B cell (primary cell): ENCODE measurements around the gene PC. TPM values are rescaled to one million over a fixed set of nuclear protein-coding genes. Genes with fewer than 3 reads are reported as not detected.

ENCODE experiments used
- ATAC-seq: fragments of 200-7000 bp; cut with Tn5 transposase; one replicate; pipeline ENCODE4 v1.10.0; 2021; ENCODE audit warnings: low read depth, mild to moderate bottlenecking, moderate number of reproducible peaks, moderate library complexity
- CTCF ChIA-PET: fragments of 350-600 bp; sonication (Branson Sonifier 250); formaldehyde crosslinking; loops from one replicate; lab custom pipeline; 2021; ENCODE audit warnings: antibody characterized with exemption, inconsistent platforms; lab: Charles Lee
- POLR2A ChIA-PET: fragments of 350-600 bp; sonication (Branson Sonifier 250); formaldehyde crosslinking; loops from one replicate; lab custom pipeline; 2021; ENCODE audit warnings: antibody characterized with exemption; lab: Charles Lee
- DNase-seq: peaks from one replicate; pipeline ENCODE4 v3.0.0; 2013
- H2AFZ ChIP-seq: 2 replicates; pipeline ENCODE4 v1.6.1; 2012; ENCODE audit warnings: mild to moderate bottlenecking, low read depth, low read length; ENCODE audit not compliant: insufficient read depth, poor library complexity, severe bottlenecking
- H3K27ac ChIP-seq, 2 donors: 1 replicate in 1 of 2; 2 replicates in 1 of 2; pipeline ENCODE4 v1.5.1; 2012 to 2013; ENCODE audit warnings: low read length in 2 of 2, mild to moderate bottlenecking in 2 of 2, moderate library complexity in 1 of 2
- H3K27me3 ChIP-seq, 4 experiments: fragments of 200-600 bp in 1 of 4; sonication (generic) in 1 of 4; replicated peaks in 1 of 4; 1 replicate in 2 of 4; 2 replicates in 2 of 4; pipeline versions ENCODE4 v1.6.1 to v1.7.0; 2013 to 2016; ENCODE audit warnings: low read length in 3 of 4, mild to moderate bottlenecking in 2 of 4, mixed read lengths in 1 of 4, moderate library complexity in 1 of 4; ENCODE audit not compliant: insufficient read depth in 4 of 4, control insufficient read depth in 3 of 4; ENCODE audit errors: control extremely low read depth in 1 of 4
- H3K36me3 ChIP-seq, 2 experiments: replicated peaks in 1 of 2; 1 replicate in 1 of 2; 2 replicates in 1 of 2; pipeline versions ENCODE4 v1.6.1 to v1.7.1; 2013; ENCODE audit warnings: low read length in 1 of 2; ENCODE audit not compliant: insufficient read depth in 2 of 2, control insufficient read depth in 1 of 2; ENCODE audit errors: control extremely low read depth in 1 of 2, extremely low read depth in 1 of 2
- H3K4me1 ChIP-seq, 2 donors: fragments of 200-600 bp in 1 of 2; sonication (generic) in 1 of 2; 1 replicate in 1 of 2; 2 replicates in 1 of 2; pipeline versions ENCODE4 v1.5.1 to v1.6.1; 2013 to 2017; ENCODE audit warnings: low read length in 2 of 2; ENCODE audit not compliant: control insufficient read depth in 2 of 2, insufficient read depth in 2 of 2
- H3K4me2 ChIP-seq: replicated peaks from 2 replicates; pipeline ENCODE3; 2012; ENCODE audit warnings: mild to moderate bottlenecking, low read depth, low read length; ENCODE audit not compliant: poor library complexity, severe bottlenecking
- H3K4me3 ChIP-seq, 5 experiments: fragments of 200-600 bp in 1 of 5; sonication (generic) in 1 of 5; 1 replicate in 3 of 5; 2 replicates in 2 of 5; pipeline versions ENCODE4 v1.5.1 to v1.7.0; 2011 to 2016; ENCODE audit warnings: low read length in 4 of 5, mild to moderate bottlenecking in 4 of 5, low read depth in 2 of 5, control low read depth in 1 of 5, moderate library complexity in 1 of 5; ENCODE audit not compliant: insufficient read depth in 1 of 5; ENCODE audit errors: control extremely low read depth in 1 of 5, extremely low read depth in 1 of 5
- H3K79me2 ChIP-seq: fragments of 200-600 bp; sonication (generic); one replicate; pipeline ENCODE4 v1.6.0; 2016; ENCODE audit warnings: low read length; ENCODE audit not compliant: control insufficient read depth, insufficient read depth
- H3K9ac ChIP-seq: fragments of 200-600 bp; sonication (generic); 2 replicates; pipeline ENCODE4 v1.6.1; 2017; ENCODE audit warnings: mild to moderate bottlenecking, low read length, moderate library complexity
- H3K9me3 ChIP-seq, 3 donors: one replicate each; pipeline versions ENCODE4 v1.6.1 to v1.7.1; 2013; ENCODE audit warnings: low read length in 2 of 3; ENCODE audit not compliant: control insufficient read depth in 2 of 3, insufficient read depth in 1 of 3; ENCODE audit errors: control extremely low read depth in 1 of 3
- H4K20me1 ChIP-seq: 2 replicates; pipeline ENCODE4 v1.6.0; 2012; ENCODE audit warnings: mild to moderate bottlenecking, low read length; ENCODE audit not compliant: insufficient read depth, control insufficient read depth, poor library complexity, severe bottlenecking
- H3K27ac Mint-ChIP-seq: one replicate; pipeline ENCODE4 v1.8.0; 2021; ENCODE audit warnings: mixed read lengths
- H3K27me3 Mint-ChIP-seq: one replicate; pipeline ENCODE4 v1.8.0; 2021; ENCODE audit warnings: mixed read lengths
- H3K4me1 Mint-ChIP-seq: one replicate; pipeline ENCODE4 v1.8.0; 2021; ENCODE audit warnings: mixed read lengths
- H3K4me3 Mint-ChIP-seq: one replicate; pipeline ENCODE4 v1.8.0; 2021; ENCODE audit warnings: mixed read lengths
- H3K9me3 Mint-ChIP-seq: one replicate; pipeline ENCODE4 v1.8.0; 2022; ENCODE audit warnings: mixed read lengths; ENCODE audit not compliant: insufficient read depth
- EZH2 ChIP-seq: IDR thresholded peaks from 2 replicates; pipeline ENCODE4 v1.6.1; 2012; ENCODE audit warnings: borderline replicate concordance, low read depth, mild to moderate bottlenecking, moderate library complexity, low read length; ENCODE audit not compliant: insufficient read depth, poor library complexity, severe bottlenecking
- WGBS: methylation state at CpG from one replicate; pipeline ENCODE4 v1.1.5; 2013; ENCODE audit warnings: missing lambda C conversion rate; ENCODE audit not compliant: insufficient coverage; 5-methylcytosine and 5-hydroxymethylcytosine counted together
- intact Hi-C: fragments of 100-400 bp; cut with micrococcal nuclease; formaldehyde crosslinking; loops from one replicate; pipeline ENCODE4 v1.10.0; 2022
- polyA plus RNA-seq: library from polyadenylated mRNA; depleted of rRNA; stranded (reverse); fragments of >200 nt; gene quantifications from 2 replicates; pipeline ENCODE4 v1.2.3, GENCODE V29; 2012
- total RNA-seq, 2 donors: library from RNA; stranded (reverse); fragments of 120-200 nt in 1 of 2; gene quantifications; 1 replicate in 1 of 2; 2 replicates in 1 of 2; pipeline versions ENCODE4 v1.2.3 to v1.2.4, GENCODE V29; 2013 to 2022
- TF ChIP-seq, protein P1 (sequence below): fragments of 200-600 bp; IDR thresholded peaks from one replicate; pipeline ENCODE4 v1.8.0; 2022; ENCODE audit warnings: antibody characterized with exemption, mild to moderate bottlenecking

The PC gene
- total and polyA plus RNA-seq, 2 donors (not counting 1 experiment from before 2014, with no cell fraction given) = 1.5 to 4.4 TPM

DNA sequence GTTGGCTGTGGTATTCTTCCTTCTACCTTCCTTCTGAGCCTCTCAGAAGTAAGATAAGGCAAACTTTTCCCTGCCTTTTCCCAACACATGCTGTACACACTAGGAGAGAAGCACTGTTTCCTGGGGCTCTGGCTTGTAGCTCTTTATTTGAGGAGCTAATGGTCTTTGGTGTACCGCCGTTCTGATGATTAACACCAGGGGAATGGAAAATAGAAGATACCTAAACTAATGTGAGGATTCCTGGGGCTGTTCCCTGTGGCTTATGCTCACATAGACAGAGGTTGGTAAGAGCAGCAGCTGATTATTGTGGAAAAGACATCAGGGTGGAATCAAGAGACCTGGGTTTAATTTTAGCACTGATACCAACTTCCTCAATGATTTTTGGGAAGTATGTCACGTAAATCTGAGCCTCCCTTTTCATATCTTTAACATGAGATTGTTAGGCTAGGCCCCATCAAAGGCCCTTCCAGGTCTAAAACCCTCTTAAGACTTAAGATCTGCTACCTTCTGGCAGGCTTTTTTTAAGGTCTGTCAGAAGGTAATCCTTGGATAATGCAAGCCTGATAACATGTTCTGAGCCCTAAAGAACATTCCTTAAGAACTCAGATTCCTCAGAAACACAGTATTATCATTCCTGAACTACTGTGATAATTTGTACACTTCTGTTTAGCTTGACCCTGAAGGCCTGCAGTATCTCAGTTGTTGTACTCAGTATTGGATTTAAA, 139.8 kb downstream of the PC start:
- Histone ChIP-seq H2AFZ (no peak overlapping the region), H3K9ac (no peak overlapping the region), H3K79me2 (no peaks in the 10 kb centered on the region), H3K4me1 (no peaks in the 10 kb centered on the region), H4K20me1 (no peaks in the 10 kb centered on the region), H3K27ac (no peak overlapping the region), H3K4me2 (no peak overlapping the region), H3K4me3 (no peak overlapping the region), H3K9me3 (no peaks in the 10 kb centered on the region), H3K27me3 (no peaks in the 10 kb centered on the region), H3K36me3 (peaks cover 2 to 21% of the 10 kb centered on the region in 2 experiments)
- TF ChIP-seq, protein P1, sequence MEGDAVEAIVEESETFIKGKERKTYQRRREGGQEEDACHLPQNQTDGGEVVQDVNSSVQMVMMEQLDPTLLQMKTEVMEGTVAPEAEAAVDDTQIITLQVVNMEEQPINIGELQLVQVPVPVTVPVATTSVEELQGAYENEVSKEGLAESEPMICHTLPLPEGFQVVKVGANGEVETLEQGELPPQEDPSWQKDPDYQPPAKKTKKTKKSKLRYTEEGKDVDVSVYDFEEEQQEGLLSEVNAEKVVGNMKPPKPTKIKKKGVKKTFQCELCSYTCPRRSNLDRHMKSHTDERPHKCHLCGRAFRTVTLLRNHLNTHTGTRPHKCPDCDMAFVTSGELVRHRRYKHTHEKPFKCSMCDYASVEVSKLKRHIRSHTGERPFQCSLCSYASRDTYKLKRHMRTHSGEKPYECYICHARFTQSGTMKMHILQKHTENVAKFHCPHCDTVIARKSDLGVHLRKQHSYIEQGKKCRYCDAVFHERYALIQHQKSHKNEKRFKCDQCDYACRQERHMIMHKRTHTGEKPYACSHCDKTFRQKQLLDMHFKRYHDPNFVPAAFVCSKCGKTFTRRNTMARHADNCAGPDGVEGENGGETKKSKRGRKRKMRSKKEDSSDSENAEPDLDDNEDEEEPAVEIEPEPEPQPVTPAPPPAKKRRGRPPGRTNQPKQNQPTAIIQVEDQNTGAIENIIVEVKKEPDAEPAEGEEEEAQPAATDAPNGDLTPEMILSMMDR = no peak
- TF ChIP-seq EZH2 = no peak
- no peak overlapping the region for H3K27ac Mint-ChIP-seq
- POLR2A ChIA-PET = interaction anchor here (0.6 kb wide), 1 partner anchor 73 kb away, joined by 3 read pairs; no protein-coding TSS in a partner anchor
- no peak overlapping the region for H3K4me3 Mint-ChIP-seq
- no peaks in the 10 kb centered on the region for H3K27me3 Mint-ChIP-seq
- CTCF ChIA-PET = interaction anchor here (2.4 kb wide), 1 partner anchor 122 kb away, joined by 11 read pairs; no protein-coding TSS in a partner anchor
- 100% methylated on average over 2 of the region's 3 CpGs for WGBS
- ATAC-seq (no peak), DNase-seq (no peak)
- no peaks in the 10 kb centered on the region for H3K4me1 Mint-ChIP-seq
- no peaks in the 10 kb centered on the region for H3K9me3 Mint-ChIP-seq
- intact Hi-C loops = no loop called here

DNA sequence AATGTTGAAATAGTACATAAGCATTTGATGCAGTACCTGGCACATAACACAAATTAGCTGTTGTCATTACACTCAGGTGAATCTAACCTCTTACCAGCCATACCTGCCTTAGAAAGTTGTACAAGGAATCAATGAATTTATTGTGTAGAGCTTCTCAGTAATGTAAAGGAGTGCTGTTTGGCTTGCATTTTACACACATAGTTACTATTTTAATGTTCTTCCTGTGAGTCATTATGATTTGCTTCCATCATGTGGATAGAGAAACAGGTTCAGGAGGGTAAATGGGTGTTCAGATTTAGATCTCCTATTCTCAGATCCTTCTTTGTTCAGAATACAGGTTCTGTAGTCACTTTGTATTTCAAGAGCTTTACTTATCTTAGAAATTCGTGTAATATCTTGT, 142.5 kb downstream of the PC start:
- peaks cover 2 to 18% of the 10 kb centered on the region in 2 experiments for H3K36me3 ChIP-seq
- intact Hi-C loops = no loop called here
- H3K27ac ChIP-seq = no peak overlapping the region
- H3K27me3 Mint-ChIP-seq = no peaks in the 10 kb centered on the region
- H3K27me3 ChIP-seq = no peaks in the 10 kb centered on the region
- no peak overlapping the region for H3K4me2 ChIP-seq
- H3K4me1 Mint-ChIP-seq = no peaks in the 10 kb centered on the region
- no peak for DNase-seq
- no peak overlapping the region for H3K4me3 Mint-ChIP-seq
- H3K9me3 ChIP-seq = no peaks in the 10 kb centered on the region
- H3K4me3 ChIP-seq = no peak overlapping the region
- no peak overlapping the region for H3K27ac Mint-ChIP-seq
- CTCF ChIA-PET = interaction anchor here (1.7 kb wide), 1 partner anchor 120 kb away, joined by 6 read pairs; no protein-coding TSS in a partner anchor
- no peaks in the 10 kb centered on the region for H4K20me1 ChIP-seq
- 100% methylated on average over 1 of the region's 1 CpG for WGBS
- TF ChIP-seq, protein P1 = no peak
- H2AFZ ChIP-seq = no peak overlapping the region
- no peaks in the 10 kb centered on the region for H3K79me2 ChIP-seq
- no peaks in the 10 kb centered on the region for H3K4me1 ChIP-seq
- no peak overlapping the region for H3K9ac ChIP-seq
- POLR2A ChIA-PET = no interaction called here
- no peak for ATAC-seq
- H3K9me3 Mint-ChIP-seq = no peaks in the 10 kb centered on the region
